LNCaP clone FGC (cell line): ENCODE data around the gene KCNJ13.
"Not testable (repeated sequence)": the region's sequence is repeated elsewhere in the genome, so short reads cannot be mapped to it uniquely, and the experiment has no call there.

Source experiments
- DNase-seq: peaks from one replicate; pipeline ENCODE4 v3.0.0-alpha.2; 2011; ENCODE audit warnings: low read depth
- H3K4me3 ChIP-seq: 2 replicates; pipeline ENCODE4 v1.5.1; 2011; ENCODE audit warnings: mild to moderate bottlenecking, low read depth, low read length, control low read depth
- TF ChIP-seq, protein P1 (sequence below): IDR thresholded peaks from 2 replicates; pipeline ENCODE4 v1.5.1; 2012; ENCODE audit warnings: mild to moderate bottlenecking; ENCODE audit not compliant: control insufficient read depth, insufficient read depth; ENCODE audit errors: extremely low read depth

KCNJ13 gene

DNA sequence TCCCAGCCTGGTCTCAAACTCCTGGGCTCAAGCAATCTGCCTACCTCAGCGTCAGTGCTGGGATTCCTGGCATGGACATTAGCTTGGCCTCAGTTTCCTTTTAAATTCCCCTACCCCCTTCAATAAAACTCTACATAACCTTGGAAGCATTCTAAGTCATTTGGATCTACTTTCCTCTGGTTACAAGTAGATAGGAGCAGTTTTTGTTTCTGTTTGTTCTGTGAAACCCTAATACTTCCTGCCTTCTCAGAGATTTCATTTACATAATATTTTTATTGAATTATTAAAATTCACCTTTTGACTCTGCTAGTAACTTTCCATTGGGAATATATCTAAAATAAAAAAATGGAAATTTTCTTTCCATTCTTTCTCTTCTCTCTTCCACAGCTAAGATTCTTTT is 53.3 kb downstream of the KCNJ13 start:
- DNase-seq: no peak
- H3K4me3 ChIP-seq: no peak overlapping the region; the same call in 1 of the 2 replicates
- TF ChIP-seq, protein P1, sequence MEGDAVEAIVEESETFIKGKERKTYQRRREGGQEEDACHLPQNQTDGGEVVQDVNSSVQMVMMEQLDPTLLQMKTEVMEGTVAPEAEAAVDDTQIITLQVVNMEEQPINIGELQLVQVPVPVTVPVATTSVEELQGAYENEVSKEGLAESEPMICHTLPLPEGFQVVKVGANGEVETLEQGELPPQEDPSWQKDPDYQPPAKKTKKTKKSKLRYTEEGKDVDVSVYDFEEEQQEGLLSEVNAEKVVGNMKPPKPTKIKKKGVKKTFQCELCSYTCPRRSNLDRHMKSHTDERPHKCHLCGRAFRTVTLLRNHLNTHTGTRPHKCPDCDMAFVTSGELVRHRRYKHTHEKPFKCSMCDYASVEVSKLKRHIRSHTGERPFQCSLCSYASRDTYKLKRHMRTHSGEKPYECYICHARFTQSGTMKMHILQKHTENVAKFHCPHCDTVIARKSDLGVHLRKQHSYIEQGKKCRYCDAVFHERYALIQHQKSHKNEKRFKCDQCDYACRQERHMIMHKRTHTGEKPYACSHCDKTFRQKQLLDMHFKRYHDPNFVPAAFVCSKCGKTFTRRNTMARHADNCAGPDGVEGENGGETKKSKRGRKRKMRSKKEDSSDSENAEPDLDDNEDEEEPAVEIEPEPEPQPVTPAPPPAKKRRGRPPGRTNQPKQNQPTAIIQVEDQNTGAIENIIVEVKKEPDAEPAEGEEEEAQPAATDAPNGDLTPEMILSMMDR: no peak

- H3K4me3 ChIP-seq: no peak overlapping the region
- TF ChIP-seq, protein P1: no peak
- no peak for DNase-seq
Measured at GRCh38 chr2:232721882-232722281, 54.5 kb downstream of the KCNJ13 start.

GRCh38 chr2:232721261-232721660 is 55.1 kb downstream of the KCNJ13 start:
- no peak for DNase-seq
- TF ChIP-seq, protein P1: no peak
- H3K4me3 ChIP-seq: no peak overlapping the region

DNA sequence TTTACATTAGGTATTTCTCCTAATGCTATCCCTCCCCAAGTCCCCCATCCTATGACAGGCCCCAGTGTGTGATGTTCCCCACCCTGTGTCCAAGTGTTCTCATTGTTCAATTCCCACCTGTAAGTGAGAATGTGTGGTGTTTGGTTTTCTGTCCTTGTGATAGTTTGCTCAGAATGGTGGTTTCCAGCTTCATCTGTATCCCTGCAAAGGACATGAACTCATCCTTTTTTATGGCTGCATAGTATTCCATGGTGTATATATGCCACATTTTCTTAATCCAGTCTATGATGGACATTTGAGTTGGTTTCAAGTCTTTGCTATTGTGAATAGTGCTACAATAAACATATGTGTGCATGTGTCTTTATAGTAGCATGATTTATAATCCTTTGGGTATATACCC is 56.3 kb downstream of the KCNJ13 start:
- not testable (repeated sequence) for H3K4me3 ChIP-seq, DNase-seq
